IPS-18a (cell line): ENCODE data around the gene ACSS1.
"Not testable (repeated sequence)": the region's sequence is repeated elsewhere in the genome, so short reads cannot be mapped to it uniquely, and the experiment has no call there.

Source experiments
- H3K27ac ChIP-seq: one replicate; pipeline ENCODE4 v1.5.1; 2013; ENCODE audit warnings: low read length
- H3K27me3 ChIP-seq: one replicate; pipeline ENCODE4 v1.6.1; 2013; ENCODE audit warnings: mild to moderate bottlenecking, low read length; ENCODE audit not compliant: control insufficient read depth, insufficient read depth
- H3K36me3 ChIP-seq: one replicate; pipeline ENCODE4 v1.6.1; 2013; ENCODE audit warnings: low read depth, low read length; ENCODE audit not compliant: control insufficient read depth
- H3K4me1 ChIP-seq: one replicate; pipeline ENCODE4 v1.6.1; 2013; ENCODE audit warnings: low read depth, low read length; ENCODE audit not compliant: control insufficient read depth
- H3K4me3 ChIP-seq: one replicate; pipeline ENCODE4 v1.5.1; 2013; ENCODE audit warnings: low read length
- H3K9ac ChIP-seq: one replicate; pipeline ENCODE4 v1.6.1; 2013; ENCODE audit warnings: mild to moderate bottlenecking, low read length, moderate library complexity
- H3K9me3 ChIP-seq: one replicate; pipeline ENCODE4 v1.6.1; 2013; ENCODE audit warnings: low read depth, low read length; ENCODE audit not compliant: control insufficient read depth

The ACSS1 gene

DNA sequence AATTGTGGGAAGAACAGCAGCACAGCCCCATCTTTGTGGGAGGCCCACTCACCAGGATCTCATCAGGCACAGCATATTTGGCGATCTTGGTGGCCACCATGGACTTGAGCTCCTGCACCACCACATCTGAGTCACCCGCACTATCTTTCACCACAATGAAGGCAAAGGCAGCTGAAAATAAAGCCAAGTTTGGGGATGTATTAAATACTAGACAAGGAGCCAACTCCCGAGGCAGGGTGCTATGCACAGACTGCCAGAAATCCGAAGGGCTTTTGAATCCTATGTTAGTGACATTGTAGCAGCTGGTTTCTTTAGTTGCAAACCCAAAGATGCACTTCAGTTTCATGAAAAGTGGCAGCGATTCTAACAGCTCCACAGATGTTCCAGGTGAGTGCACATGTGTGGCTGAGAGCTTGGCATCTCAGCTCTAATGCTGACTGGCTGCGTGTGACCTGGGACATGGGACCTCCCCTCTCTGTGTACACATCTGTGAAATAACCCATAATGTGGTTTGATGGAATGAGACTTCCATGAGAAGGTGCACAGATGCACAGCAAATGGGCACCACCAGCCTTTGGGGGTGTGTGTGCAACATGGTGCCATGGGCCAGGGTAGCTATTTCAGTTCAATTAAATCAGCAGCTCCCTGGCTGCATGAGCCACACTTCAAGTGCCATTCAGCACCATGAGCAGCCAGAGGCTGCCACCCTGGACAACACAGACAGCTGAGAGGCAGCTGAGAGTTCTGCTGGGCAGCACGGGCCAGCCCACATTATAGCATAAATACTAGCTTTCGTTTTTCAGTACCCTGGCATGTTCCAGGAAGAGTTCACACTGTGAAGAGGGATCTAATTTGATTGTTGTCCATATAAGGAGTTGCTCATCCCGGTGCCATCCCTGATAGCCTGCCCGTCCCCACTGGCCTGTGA, 48.5 kb downstream of the ACSS1 start:
- no peaks in the 10 kb centered on the region for H3K27me3 ChIP-seq
- H3K27ac ChIP-seq, result no peak overlapping the region
- no peaks in the 10 kb centered on the region for H3K9me3 ChIP-seq
- H3K4me3 ChIP-seq, result no peak overlapping the region
- no peaks in the 10 kb centered on the region for H3K36me3 ChIP-seq
- no peaks in the 10 kb centered on the region for H3K4me1 ChIP-seq
- H3K9ac ChIP-seq, result no peak overlapping the region

DNA sequence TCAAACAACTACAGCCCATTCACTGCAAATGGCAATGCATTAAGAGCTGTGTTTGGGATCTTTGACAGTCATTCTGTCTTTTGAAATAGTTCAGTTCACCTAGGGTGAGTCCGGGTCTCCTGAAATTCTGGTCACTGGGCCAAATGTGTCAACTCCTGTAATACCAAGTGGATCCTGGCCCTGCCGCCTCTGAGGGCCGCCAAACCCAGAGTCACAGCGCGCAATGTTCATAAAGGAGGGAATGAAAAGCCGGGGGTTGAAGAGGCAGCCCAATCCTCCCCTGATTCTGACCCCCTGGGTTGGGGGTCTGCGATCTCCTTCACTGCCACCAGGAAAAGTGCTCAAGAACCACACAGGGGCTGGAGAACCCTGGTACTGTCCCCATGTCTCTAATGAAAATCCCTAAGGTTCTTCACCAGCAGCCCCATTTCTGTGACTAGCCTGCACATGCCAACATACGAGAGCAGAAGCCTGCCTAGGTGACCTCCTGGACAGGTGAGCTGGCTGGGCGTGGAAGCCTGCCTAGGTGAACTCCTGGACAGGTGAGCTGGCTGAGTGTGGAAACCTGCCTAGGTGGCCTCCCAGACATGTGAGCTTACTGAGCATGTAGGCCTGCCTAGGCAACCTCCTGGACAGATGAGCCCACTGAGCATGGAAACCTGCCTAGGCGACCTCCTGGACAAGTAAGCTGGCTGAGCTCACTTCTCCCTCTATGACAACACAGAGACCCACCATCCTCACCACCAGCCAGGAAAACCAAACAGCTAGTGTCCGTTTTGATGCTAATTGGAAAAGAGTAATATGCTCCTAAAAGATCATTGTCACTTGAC, 49.3 kb downstream of the ACSS1 start:
- no peak overlapping the region for H3K9ac ChIP-seq
- no peaks in the 10 kb centered on the region for H3K27me3 ChIP-seq
- no peak overlapping the region for H3K27ac ChIP-seq
- no peaks in the 10 kb centered on the region for H3K36me3 ChIP-seq
- no peaks in the 10 kb centered on the region for H3K9me3 ChIP-seq
- no peaks in the 10 kb centered on the region for H3K4me1 ChIP-seq
- no peak overlapping the region for H3K4me3 ChIP-seq

- no peaks in the 10 kb centered on the region for H3K9me3 ChIP-seq
- H3K27ac ChIP-seq, result no peak overlapping the region
- no peaks in the 10 kb centered on the region for H3K36me3 ChIP-seq
- no peak overlapping the region for H3K4me3 ChIP-seq
- no peaks in the 10 kb centered on the region for H3K4me1 ChIP-seq
- H3K27me3 ChIP-seq, result no peaks in the 10 kb centered on the region
- no peak overlapping the region for H3K9ac ChIP-seq
These were observed 50.2 kb downstream of the ACSS1 start for GRCh38 chr20:25007491-25008305.

GRCh38 chr20:25006431-25007167, 51.3 kb downstream of the ACSS1 start:
- Histone ChIP-seq H3K4me3 (no peak overlapping the region), H3K36me3 (no peaks in the 10 kb centered on the region), H3K27me3 (no peaks in the 10 kb centered on the region), H3K9me3 (no peaks in the 10 kb centered on the region), H3K27ac (no peak overlapping the region), H3K9ac (no peak overlapping the region), H3K4me1 (no peaks in the 10 kb centered on the region)

GRCh38 chr20:25005661-25006060, 52.3 kb downstream of the ACSS1 start:
- Histone ChIP-seq H3K27me3 (no peaks in the 10 kb centered on the region), H3K9me3 (no peaks in the 10 kb centered on the region), H3K4me3 (no peak overlapping the region), H3K9ac (no peak overlapping the region), H3K27ac (no peak overlapping the region), H3K36me3 (no peaks in the 10 kb centered on the region), H3K4me1 (no peaks in the 10 kb centered on the region)

GRCh38 chr20:25005220-25005619, 52.7 kb downstream of the ACSS1 start:
- no peak overlapping the region for H3K27ac ChIP-seq

GRCh38 chr20:25003002-25003401, 54.9 kb downstream of the ACSS1 start:
- H3K4me1 ChIP-seq, result no peaks in the 10 kb centered on the region
- H3K27ac ChIP-seq, result no peak overlapping the region
- no peak overlapping the region for H3K4me3 ChIP-seq
- H3K36me3 ChIP-seq, result no peaks in the 10 kb centered on the region
- H3K9ac ChIP-seq, result no peak overlapping the region
- no peaks in the 10 kb centered on the region for H3K9me3 ChIP-seq
- no peaks in the 10 kb centered on the region for H3K27me3 ChIP-seq

More at GRCh38 chr20:25005220-25005619, 52.7 kb downstream of the ACSS1 start:
- Histone ChIP-seq H3K9me3 (no peaks in the 10 kb centered on the region), H3K27me3 (no peaks in the 10 kb centered on the region), H3K9ac (no peak overlapping the region), H3K36me3 (no peaks in the 10 kb centered on the region), H3K4me3 (no peak overlapping the region), H3K4me1 (no peaks in the 10 kb centered on the region)

DNA sequence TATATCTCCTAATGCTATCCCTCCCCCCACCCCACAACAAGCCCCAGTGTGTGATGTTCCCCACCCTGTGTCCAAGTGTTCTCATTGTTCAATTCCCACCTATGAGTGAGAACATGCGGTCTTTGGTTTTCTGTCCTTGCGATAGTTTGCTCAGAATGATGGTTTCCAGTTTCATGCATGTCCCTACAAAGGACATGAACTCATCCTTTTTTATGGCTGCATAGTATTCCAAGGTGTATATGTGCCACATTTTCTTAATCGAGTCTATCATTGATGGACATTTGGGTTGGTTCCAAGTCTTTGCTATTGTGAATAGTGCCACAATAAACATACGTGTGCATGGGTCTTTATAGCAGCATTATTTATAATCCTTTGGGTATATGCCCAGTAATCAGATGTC, 56.6 kb downstream of the ACSS1 start:
- H3K36me3 ChIP-seq, H3K27me3 ChIP-seq, H3K27ac ChIP-seq, H3K9me3 ChIP-seq, H3K9ac ChIP-seq, H3K4me3 ChIP-seq, H3K4me1 ChIP-seq: not testable (repeated sequence)

DNA sequence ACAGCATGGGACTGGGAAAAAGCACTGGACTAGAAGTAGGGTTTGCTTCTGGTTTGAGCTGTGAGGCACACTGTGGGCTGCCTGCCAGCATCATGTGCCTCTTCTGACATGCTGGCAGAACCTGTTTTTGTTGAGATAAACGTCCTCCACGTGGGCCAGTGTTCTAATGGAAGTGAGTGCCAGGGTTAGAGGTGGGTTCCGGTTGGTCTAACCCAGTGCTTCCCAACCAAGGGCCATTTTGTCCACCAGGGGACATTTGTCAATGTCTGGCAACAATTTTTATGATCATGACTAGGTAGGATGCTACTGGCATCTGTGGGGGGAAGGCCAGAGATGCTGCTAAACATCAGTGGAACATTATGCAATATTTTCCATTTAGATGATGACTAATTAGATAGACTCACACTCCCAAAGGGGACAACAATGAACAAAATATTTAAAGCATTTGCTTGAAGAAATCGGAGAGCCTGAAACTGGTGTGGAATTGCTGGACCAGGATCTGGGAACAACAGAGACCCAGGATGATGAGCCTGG, 57.6 kb downstream of the ACSS1 start:
- H3K9ac ChIP-seq, result no peak overlapping the region
- H3K4me3 ChIP-seq, result no peak overlapping the region
- H3K27ac ChIP-seq, result no peak overlapping the region
- H3K27me3 ChIP-seq, result no peaks in the 10 kb centered on the region
- no peaks in the 10 kb centered on the region for H3K9me3 ChIP-seq
- H3K4me1 ChIP-seq, result no peaks in the 10 kb centered on the region
- no peaks in the 10 kb centered on the region for H3K36me3 ChIP-seq

- Histone ChIP-seq H3K9me3 (no peaks in the 10 kb centered on the region), H3K4me3 (no peak overlapping the region), H3K27ac (no peak overlapping the region), H3K4me1 (no peaks in the 10 kb centered on the region), H3K36me3 (no peaks in the 10 kb centered on the region), H3K9ac (no peak overlapping the region), H3K27me3 (no peaks in the 10 kb centered on the region)
These were observed 58.4 kb downstream of the ACSS1 start for GRCh38 chr20:24999568-24999967.
